Endothelial cell of umbilical vein (primary cell): Measurements from ENCODE around the gene PRKRIP1. TPM values are rescaled to one million over a fixed set of nuclear protein-coding genes. Genes with fewer than 3 reads are reported as not detected.

Experiments
- BruUV-seq: library from RNA; stranded (reverse); fragments of 400-500 nt; replicated peaks from 2 replicates; lab custom pipeline; 2021; lab: Mats Ljungman, UMichigan
- CTCF ChIA-PET: fragments of 300-600, 350-600 bp; sonication (Branson Sonifier 250); formaldehyde crosslinking; loops from one replicate; lab custom pipeline; 2021; ENCODE audit warnings: antibody characterized with exemption, inconsistent platforms; lab: Charles Lee
- POLR2A ChIA-PET: fragments of 300-600, 350-600 bp; sonication (Branson Sonifier 250); formaldehyde crosslinking; loops from one replicate; lab custom pipeline; 2021; ENCODE audit warnings: antibody characterized with exemption, inconsistent platforms; lab: Charles Lee
- DNase-seq: peaks from one replicate; pipeline ENCODE4 v3.0.0-alpha.2; 2011; ENCODE audit warnings: low read depth, low spot score
- FAIRE-seq: peaks from 2 replicates; lab custom pipeline; 2011; peaks lifted over from hg19 to GRCh38; lab: Jason Lieb, UNC
- H2AFZ ChIP-seq: 2 replicates; pipeline ENCODE4 v1.6.0; 2012; ENCODE audit warnings: low read depth, low read length, control low read depth, inconsistent platforms
- H3K27ac ChIP-seq: 2 replicates; pipeline ENCODE4 v1.5.1; 2011; ENCODE audit warnings: low read depth, mild to moderate bottlenecking, control low read depth, low read length, moderate library complexity; ENCODE audit not compliant: insufficient read depth
- H3K27me3 ChIP-seq, 2 experiments: 2 replicates each; pipeline versions ENCODE4 v1.6.0 to v1.6.1; 2011; ENCODE audit warnings: low read length in 2 of 2, mixed read lengths in 1 of 2; ENCODE audit not compliant: control insufficient read depth in 2 of 2, insufficient read depth in 2 of 2
- H3K36me3 ChIP-seq, 2 experiments: 2 replicates in 1 of 2; 3 replicates in 1 of 2; pipeline ENCODE4 v1.5.1; 2011; ENCODE audit warnings: low read length in 2 of 2, mild to moderate bottlenecking in 1 of 2, moderate library complexity in 1 of 2; ENCODE audit not compliant: control insufficient read depth in 2 of 2, insufficient read depth in 2 of 2; ENCODE audit errors: extremely low read depth in 1 of 2
- H3K4me1 ChIP-seq: 3 replicates; pipeline ENCODE4 v1.5.1; 2011; ENCODE audit warnings: mild to moderate bottlenecking, low read length; ENCODE audit not compliant: control insufficient read depth, insufficient read depth; ENCODE audit errors: extremely low read depth
- H3K4me2 ChIP-seq: 2 replicates; pipeline ENCODE4 v1.6.1; 2011; ENCODE audit warnings: low read length, control low read depth, mixed read lengths; ENCODE audit not compliant: insufficient read depth
- H3K4me3 ChIP-seq, 3 experiments: fragments of 200-600 bp in 1 of 3; sonication (generic), shearing (Covaris generic) in 1 of 3; replicated peaks in 1 of 3; 2 replicates each; pipeline ENCODE4 v1.5.1; 2011 to 2016; ENCODE audit warnings: control low read depth in 3 of 3, low read length in 3 of 3, mild to moderate bottlenecking in 2 of 3, inconsistent platforms in 1 of 3, low read depth in 1 of 3, moderate library complexity in 1 of 3; ENCODE audit not compliant: insufficient read depth in 1 of 3
- H3K79me2 ChIP-seq: 2 replicates; pipeline ENCODE4 v1.6.0; 2012; ENCODE audit warnings: low read length, inconsistent platforms; ENCODE audit not compliant: control insufficient read depth, insufficient read depth
- H3K9ac ChIP-seq: replicated peaks from 2 replicates; pipeline ENCODE3; 2011; ENCODE audit warnings: low read length, control low read depth; ENCODE audit not compliant: insufficient read depth; ENCODE audit errors: extremely low read depth
- H3K9me1 ChIP-seq: replicated peaks from 3 replicates; pipeline ENCODE4 v1.6.0; 2011; ENCODE audit warnings: mild to moderate bottlenecking, low read length; ENCODE audit not compliant: control insufficient read depth, insufficient read depth; ENCODE audit errors: extremely low read depth
- H3K9me3 ChIP-seq: replicated peaks from 2 replicates; pipeline ENCODE4 v1.5.1; 2012; ENCODE audit warnings: low read length, inconsistent platforms; ENCODE audit not compliant: control insufficient read depth, insufficient read depth
- H4K20me1 ChIP-seq: replicated peaks from 2 replicates; pipeline ENCODE3; 2011; ENCODE audit warnings: mild to moderate bottlenecking, low read length; ENCODE audit not compliant: control insufficient read depth, insufficient read depth; ENCODE audit errors: extremely low read depth
- EZH2 ChIP-seq: IDR thresholded peaks from 2 replicates; pipeline ENCODE4 v1.6.1; 2012; ENCODE audit warnings: borderline replicate concordance, low read depth, mild to moderate bottlenecking, moderate library complexity, low read length, inconsistent platforms; ENCODE audit not compliant: severe bottlenecking
- FOS ChIP-seq: IDR thresholded peaks from 2 replicates; pipeline ENCODE4 v1.6.1; 2011; ENCODE audit warnings: mild to moderate bottlenecking, low read length, moderate library complexity, borderline replicate concordance; ENCODE audit not compliant: insufficient read depth
- GATA2 ChIP-seq: IDR thresholded peaks from 2 replicates; pipeline ENCODE4 v1.7.0; 2011; ENCODE audit warnings: low read depth, mild to moderate bottlenecking, moderate library complexity, mixed read lengths, low read length; ENCODE audit not compliant: insufficient read length, insufficient read depth
- JUN ChIP-seq: IDR thresholded peaks from 2 replicates; pipeline ENCODE4 v1.6.1; 2011; ENCODE audit warnings: borderline replicate concordance, low read depth; ENCODE audit not compliant: insufficient read length, insufficient read depth
- MYC ChIP-seq: IDR thresholded peaks from one replicate; pipeline ENCODE4 v1.6.1; 2011; ENCODE audit warnings: mild to moderate bottlenecking, low read depth, low read length
- POLR2AphosphoS5 ChIP-seq: IDR thresholded peaks from 2 replicates; pipeline ENCODE4 v1.6.1; 2012; ENCODE audit warnings: low read depth, mild to moderate bottlenecking, control low read depth, low read length, moderate library complexity; ENCODE audit not compliant: insufficient read depth
- dilution Hi-C: fragments of 300-500 bp; cut with MboI; formaldehyde crosslinking; loops from one replicate; pipeline ENCODE4 v1.15.0; 2019; ENCODE audit warnings: low sequenced_read_pairs; ENCODE audit not compliant: extremely low pct_ligation_motif_present
- intact Hi-C: fragments of 100-400 bp; cut with micrococcal nuclease; formaldehyde crosslinking; loops from one replicate; pipeline ENCODE4 v1.10.0; 2022
- polyA plus RNA-seq, 4 experiments: library from polyadenylated mRNA; depleted of rRNA in 3 of 4; stranded (reverse) in 3 of 4; unstranded in 1 of 4; fragments of >200 nt; gene quantifications; 2 replicates each; pipeline versions ENCODE4 v1.2.1 to v1.2.3, GENCODE V29; 2011 to 2012; ENCODE audit warnings: missing spikeins in 1 of 4
- total RNA-seq: library from RNA; stranded (reverse); gene quantifications from 2 replicates; pipeline ENCODE4 v1.2.3, GENCODE V29; 2021
- TF ChIP-seq, protein P1 (sequence below): IDR thresholded peaks from 2 replicates; pipeline ENCODE4 v1.6.1; 2011; ENCODE audit not compliant: insufficient read depth, insufficient read length

The PRKRIP1 gene
- total and polyA plus RNA-seq, 2 donors (not counting 3 experiments of a cell fraction or from before 2014, with no cell fraction given) = 16.1 to 26.1 TPM

DNA sequence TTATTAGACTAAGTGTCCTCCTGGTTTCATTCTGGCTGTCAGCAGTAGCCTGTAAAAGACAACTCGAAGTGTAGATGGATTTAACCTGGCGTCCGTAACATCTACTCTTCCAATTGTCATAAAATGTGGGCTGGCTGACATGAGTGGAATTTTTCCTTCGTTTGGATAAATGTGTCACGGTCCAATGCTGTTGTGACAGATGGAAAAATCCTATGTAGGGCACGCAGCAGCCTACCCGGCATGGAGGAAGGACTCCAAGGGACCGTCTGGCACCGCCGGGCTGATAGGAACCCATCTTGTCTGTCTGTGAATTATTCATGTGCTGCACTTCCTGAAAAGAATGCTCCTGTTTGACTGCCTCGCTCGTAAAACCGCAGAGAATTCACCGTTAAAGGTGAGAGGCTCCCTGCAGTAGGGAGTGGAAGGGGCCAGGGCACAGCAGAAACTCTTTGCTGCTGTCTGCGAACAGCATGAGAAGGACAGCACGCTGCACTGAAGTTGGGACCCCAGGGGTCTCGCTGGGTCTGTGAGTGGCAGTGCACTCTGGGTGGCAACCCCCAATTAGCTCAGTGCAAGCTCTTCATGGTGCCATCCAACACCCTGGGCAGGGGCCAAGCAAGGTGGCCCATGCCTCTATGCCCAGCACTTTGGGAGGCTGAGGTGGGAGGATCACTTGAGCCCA lies 35.6 kb downstream of the PRKRIP1 start:
- H3K9ac ChIP-seq = no peak overlapping the region
- H3K9me1 ChIP-seq = no peaks in the 10 kb centered on the region
- peaks cover 19% of the 10 kb centered on the region for H3K79me2 ChIP-seq
- peaks cover 6% of the 10 kb centered on the region for H3K4me1 ChIP-seq
- POLR2A ChIA-PET = no interaction called here
- H3K9me3 ChIP-seq = no peaks in the 10 kb centered on the region
- no peak overlapping the region for H3K4me3 ChIP-seq
- intact Hi-C loops (no loop called here), dilution Hi-C loops (no loop called here)
- TF ChIP-seq EZH2 (no peak), GATA2 (no peak), FOS (no peak), POLR2AphosphoS5 (no peak), MYC (no peak), JUN (no peak)
- TF ChIP-seq, protein P1, sequence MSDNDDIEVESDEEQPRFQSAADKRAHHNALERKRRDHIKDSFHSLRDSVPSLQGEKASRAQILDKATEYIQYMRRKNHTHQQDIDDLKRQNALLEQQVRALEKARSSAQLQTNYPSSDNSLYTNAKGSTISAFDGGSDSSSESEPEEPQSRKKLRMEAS = no peak
- no peaks in the 10 kb centered on the region for H3K36me3 ChIP-seq
- FAIRE-seq (no peak), DNase-seq (no peak)
- BruUV-seq = no TSS peak
- H2AFZ ChIP-seq = no peak overlapping the region
- H3K27ac ChIP-seq = no peak overlapping the region
- H3K27me3 ChIP-seq = no peaks in the 10 kb centered on the region
- CTCF ChIA-PET = interaction anchor here (1.2 kb wide), 1 partner anchor 27 kb away, joined by 5 read pairs; no protein-coding TSS in a partner anchor
- no peak overlapping the region for H3K4me2 ChIP-seq
- H4K20me1 ChIP-seq = no peaks in the 10 kb centered on the region
